GM12891 (cell line): Measurements from ENCODE around the gene TOB1.

Experiments
- DNase-seq: peaks from one replicate; pipeline ENCODE4 v3.0.0; 2011; ENCODE audit warnings: low spot score; ENCODE audit not compliant: insufficient read length
- FAIRE-seq: peaks from 2 replicates; lab custom pipeline; 2011; peaks lifted over from hg19 to GRCh38; lab: Jason Lieb, UNC
- PAX5 ChIP-seq: IDR thresholded peaks from 2 replicates; pipeline ENCODE4 v1.6.1; 2011; ENCODE audit warnings: low read length, moderate library complexity, mild to moderate bottlenecking; ENCODE audit not compliant: insufficient read depth, severe bottlenecking
- POLR2A ChIP-seq: IDR thresholded peaks from 2 replicates; pipeline ENCODE4 v1.6.1; 2011; ENCODE audit warnings: low read depth, low read length, control low read depth
- POLR2AphosphoS5 ChIP-seq: IDR thresholded peaks from 2 replicates; pipeline ENCODE4 v1.6.1; 2011; ENCODE audit warnings: low read depth, low read length, control low read depth
- POU2F2 ChIP-seq: IDR thresholded peaks from 2 replicates; pipeline ENCODE4 v1.6.1; 2011; ENCODE audit warnings: low read depth, mild to moderate bottlenecking, control low read depth, low read length, moderate library complexity
- SPI1 ChIP-seq: IDR thresholded peaks from 2 replicates; pipeline ENCODE4 v1.6.1; 2011; ENCODE audit warnings: low read depth, low read length, control low read depth
- TAF1 ChIP-seq: IDR thresholded peaks from 2 replicates; pipeline ENCODE4 v1.6.1; 2011; ENCODE audit warnings: low read depth, low read length, control low read depth

Gene TOB1

GRCh38 chr17:50832864-50833381, 33.2 kb downstream of the TOB1 start:
- DNase-seq, result no peak
- TF ChIP-seq TAF1 (no peak), POU2F2 (no peak), PAX5 (no peak), POLR2AphosphoS5 (no peak)
- no peak for FAIRE-seq

GRCh38 chr17:50832267-50832863, 33.8 kb downstream of the TOB1 start:
- FAIRE-seq (no peak), DNase-seq (no peak)
- TF ChIP-seq POLR2A (no peak), TAF1 (no peak), PAX5 (no peak), POU2F2 (no peak), SPI1 (no peak), POLR2AphosphoS5 (no peak)

- no peak for FAIRE-seq
- no peak for TF ChIP-seq PAX5
- TF ChIP-seq POLR2AphosphoS5, result no peak
- TF ChIP-seq TAF1, result no peak
- no peak for TF ChIP-seq POLR2A
- TF ChIP-seq SPI1, result no peak
- TF ChIP-seq POU2F2, result no peak
Observed at GRCh38 chr17:50831471-50831928, 34.7 kb downstream of the TOB1 start.

GRCh38 chr17:50830994-50831393, 35.2 kb downstream of the TOB1 start:
- TF ChIP-seq POU2F2, result no peak
- DNase-seq (no peak), FAIRE-seq (no peak)

More at GRCh38 chr17:50831471-50831928, 34.7 kb downstream of the TOB1 start:
- no peak for DNase-seq

GRCh38 chr17:50830352-50830751, 35.8 kb downstream of the TOB1 start:
- DNase-seq (no peak), FAIRE-seq (no peak)
- no peak for TF ChIP-seq POU2F2

- DNase-seq (no peak), FAIRE-seq (no peak)
- TF ChIP-seq PAX5 (no peak), POLR2A (no peak), TAF1 (no peak), POU2F2 (no peak), POLR2AphosphoS5 (no peak), SPI1 (no peak)
Observed at GRCh38 chr17:50829332-50829731, 36.8 kb downstream of the TOB1 start.

GRCh38 chr17:50828508-50829170, 37.5 kb downstream of the TOB1 start:
- no peak for TF ChIP-seq POU2F2
- no peak for TF ChIP-seq PAX5
- no peak for TF ChIP-seq POLR2A
- no peak for TF ChIP-seq TAF1
- no peak for TF ChIP-seq POLR2AphosphoS5
- TF ChIP-seq SPI1, result no peak
- peak; percentile 57 for FAIRE-seq
- no peak for DNase-seq

- DNase-seq, result no peak
- FAIRE-seq, result no peak
- TF ChIP-seq POLR2AphosphoS5 (no peak), POLR2A (no peak), SPI1 (no peak), PAX5 (no peak), POU2F2 (no peak)
Observed at GRCh38 chr17:50825188-50825587, 41.0 kb downstream of the TOB1 start.

GRCh38 chr17:50824429-50824828, 41.7 kb downstream of the TOB1 start:
- FAIRE-seq, result no peak
- DNase-seq, result no peak
- TF ChIP-seq POLR2AphosphoS5 (no peak), POLR2A (no peak), PAX5 (no peak), SPI1 (no peak), TAF1 (no peak), POU2F2 (no peak)

GRCh38 chr17:50822550-50822949, 43.6 kb downstream of the TOB1 start:
- no peak for TF ChIP-seq PAX5
- no peak for TF ChIP-seq POU2F2
- no peak for TF ChIP-seq TAF1
- no peak for FAIRE-seq
- no peak for DNase-seq

- DNase-seq (no peak), FAIRE-seq (no peak)
- TF ChIP-seq POU2F2 (no peak), SPI1 (no peak), POLR2A (no peak), POLR2AphosphoS5 (no peak), PAX5 (no peak)
Observed at GRCh38 chr17:50820651-50821050, 45.5 kb downstream of the TOB1 start.
